HCT116 (cell line): ENCODE measurements around the gene TDRD10. TPM values are rescaled to one million over a fixed set of nuclear protein-coding genes. Genes with fewer than 3 reads are reported as not detected.

Source experiments
- ATAC-seq: fragments of 200-7000 bp; cut with Tn5 transposase; 2 replicates; pipeline ENCODE4 v1.9.1; 2020; ENCODE audit warnings: mild to moderate bottlenecking, moderate library complexity
- BruUV-seq: library from RNA; stranded (reverse); fragments of 400-500 nt; replicated peaks from 2 replicates; lab custom pipeline; 2021; lab: Mats Ljungman, UMichigan
- CTCF ChIA-PET: fragments of 300-600 bp; sonication (Branson Sonifier 250); formaldehyde crosslinking; loops from one replicate; lab custom pipeline; 2021; ENCODE audit warnings: antibody characterized with exemption; lab: Charles Lee
- POLR2A ChIA-PET: fragments of 300-600, 350-600 bp; sonication (Branson Sonifier 250); formaldehyde crosslinking; loops from one replicate; lab custom pipeline; 2021; ENCODE audit warnings: antibody characterized with exemption; lab: Charles Lee
- RAD21 ChIA-PET, 2 experiments: fragments of 300-600 bp; sonication (Branson Sonifier 250); formaldehyde crosslinking; loops; one replicate each; lab custom pipeline; 2023; ENCODE audit warnings: low total read pairs in 2 of 2; ENCODE audit not compliant: uncharacterized antibody in 2 of 2, unreplicated experiment in 2 of 2, low non-redundant PET in 1 of 2; lab: Charles Lee
- DNase-seq: peaks from one replicate; pipeline ENCODE4 v3.0.0-alpha.2; 2010; ENCODE audit warnings: low read depth, low spot score
- H2AFZ ChIP-seq: fragments of 200-600 bp; shearing (Covaris generic), sonication (generic); 2 replicates; pipeline ENCODE4 v1.6.1; 2017; ENCODE audit warnings: low read depth, mixed run types, mixed read lengths, antibody characterized with exemption, low read length; ENCODE audit not compliant: poor library complexity, severe bottlenecking
- H3K27ac ChIP-seq: 2 replicates; pipeline ENCODE4 v1.5.1; 2012; ENCODE audit warnings: low read depth, low read length
- H3K27me3 ChIP-seq: fragments of 200-600 bp; sonication (generic); 2 replicates; pipeline ENCODE4 v1.6.1; 2016; ENCODE audit warnings: mixed run types, low read length, mixed read lengths; ENCODE audit not compliant: insufficient read depth
- H3K36me3 ChIP-seq, 2 experiments: fragments of 200-500 bp in 1 of 2; fragments of 200-600 bp in 1 of 2; sonication (Bioruptor generic) in 1 of 2; sonication (generic) in 1 of 2; 2 replicates each; pipeline versions ENCODE4 v1.5.1 to v1.6.1; 2014 to 2016; ENCODE audit warnings: low read length in 2 of 2, inconsistent platforms in 1 of 2, mixed read lengths in 1 of 2, mixed run types in 1 of 2; ENCODE audit not compliant: insufficient read depth in 2 of 2, control insufficient read depth in 1 of 2
- H3K4me1 ChIP-seq, 2 experiments: fragments of 200-600 bp in 1 of 2; sonication (generic) in 1 of 2; 2 replicates each; pipeline versions ENCODE4 v1.5.1 to v1.6.1; 2012 to 2017; ENCODE audit warnings: low read length in 2 of 2, inconsistent platforms in 1 of 2, mild to moderate bottlenecking in 1 of 2, mixed read lengths in 1 of 2, mixed run types in 1 of 2, moderate library complexity in 1 of 2; ENCODE audit not compliant: insufficient read depth in 2 of 2, control insufficient read depth in 1 of 2
- H3K4me2 ChIP-seq: fragments of 200-600 bp; sonication (generic); 2 replicates; pipeline ENCODE4 v1.6.1; 2017; ENCODE audit warnings: mixed run types, low read length, mixed read lengths
- H3K4me3 ChIP-seq, 2 experiments: fragments of 200-600 bp in 1 of 2; sonication (generic) in 1 of 2; replicated peaks in 1 of 2; 2 replicates each; pipeline ENCODE4 v1.5.1; 2011 to 2016; ENCODE audit warnings: low read length in 2 of 2, control low read depth in 1 of 2, low read depth in 1 of 2, mild to moderate bottlenecking in 1 of 2, mixed read lengths in 1 of 2, mixed run types in 1 of 2
- H3K79me2 ChIP-seq: fragments of 200-600 bp; sonication (generic); 2 replicates; pipeline ENCODE4 v1.6.1; 2017; ENCODE audit warnings: mild to moderate bottlenecking, mixed run types, low read length, moderate library complexity, mixed read lengths; ENCODE audit not compliant: insufficient read depth
- H3K9ac ChIP-seq: fragments of 200-600 bp; sonication (generic); 2 replicates; pipeline ENCODE4 v1.6.1; 2016; ENCODE audit warnings: low read length, mixed read lengths
- H3K9me2 ChIP-seq: fragments of 200-600 bp; sonication (generic), shearing (Covaris generic); 2 replicates; pipeline ENCODE4 v1.6.1; 2017; ENCODE audit warnings: mixed run types, mild to moderate bottlenecking, moderate library complexity; ENCODE audit not compliant: insufficient read depth
- H3K9me3 ChIP-seq, 2 experiments: fragments of 200-500 bp in 1 of 2; fragments of 200-600 bp in 1 of 2; sonication (Bioruptor generic) in 1 of 2; sonication (generic) in 1 of 2; 2 replicates each; pipeline ENCODE4 v1.6.1; 2014 to 2017; ENCODE audit warnings: low read length in 2 of 2, mixed read lengths in 2 of 2, inconsistent platforms in 1 of 2, low read depth in 1 of 2, mild to moderate bottlenecking in 1 of 2, mixed run types in 1 of 2, moderate library complexity in 1 of 2; ENCODE audit not compliant: control insufficient read depth in 1 of 2, insufficient read depth in 1 of 2
- H4K20me1 ChIP-seq: fragments of 200-600 bp; sonication (generic), shearing (Covaris generic); 2 replicates; pipeline ENCODE4 v1.6.1; 2017; ENCODE audit warnings: mixed run types, mild to moderate bottlenecking, moderate library complexity; ENCODE audit not compliant: insufficient read depth
- CBX3 ChIP-seq: IDR thresholded peaks from 2 replicates; pipeline ENCODE4 v1.6.1; 2012; ENCODE audit warnings: low read depth
- CEBPB ChIP-seq: IDR thresholded peaks from 2 replicates; pipeline ENCODE4 v1.6.1; 2012; ENCODE audit warnings: low read depth
- EGR1 ChIP-seq: IDR thresholded peaks from 2 replicates; pipeline ENCODE4 v1.6.1; 2012; ENCODE audit warnings: low read depth
- ELF1 ChIP-seq: IDR thresholded peaks from 2 replicates; pipeline ENCODE4 v1.6.1; 2012; ENCODE audit warnings: low read depth, borderline replicate concordance
- FOSL1 ChIP-seq: IDR thresholded peaks from 2 replicates; pipeline ENCODE4 v1.6.1; 2012; ENCODE audit warnings: low read depth
- JUND ChIP-seq: IDR thresholded peaks from 2 replicates; pipeline ENCODE4 v1.6.1; 2012
- SP1 ChIP-seq: IDR thresholded peaks from 2 replicates; pipeline ENCODE4 v1.6.1; 2012; ENCODE audit warnings: low read depth
- intact Hi-C: fragments of 100-400 bp; cut with micrococcal nuclease; formaldehyde crosslinking; loops from 2 replicates; pipeline ENCODE4 v1.10.0; 2022
- total RNA-seq: library from RNA; stranded (reverse); gene quantifications from one replicate; pipeline ENCODE4 v1.2.1, GENCODE V29; 2021; ENCODE audit not compliant: unreplicated experiment
- TF ChIP-seq, protein P1 (sequence below): IDR thresholded peaks from 2 replicates; pipeline ENCODE4 v1.6.1; 2011; ENCODE audit warnings: mild to moderate bottlenecking, low read length, moderate library complexity; ENCODE audit not compliant: insufficient replicate concordance; ENCODE audit errors: extremely low read depth
- TF ChIP-seq, protein P2 (sequence below): IDR thresholded peaks from 2 replicates; pipeline ENCODE4 v1.6.1; 2012
- TF ChIP-seq, protein P3 (sequence below): IDR thresholded peaks from 2 replicates; pipeline ENCODE4 v1.6.1; 2012

TDRD10 gene
- total RNA-seq, 1 experiment from 2014 or later, result not detected

DNA sequence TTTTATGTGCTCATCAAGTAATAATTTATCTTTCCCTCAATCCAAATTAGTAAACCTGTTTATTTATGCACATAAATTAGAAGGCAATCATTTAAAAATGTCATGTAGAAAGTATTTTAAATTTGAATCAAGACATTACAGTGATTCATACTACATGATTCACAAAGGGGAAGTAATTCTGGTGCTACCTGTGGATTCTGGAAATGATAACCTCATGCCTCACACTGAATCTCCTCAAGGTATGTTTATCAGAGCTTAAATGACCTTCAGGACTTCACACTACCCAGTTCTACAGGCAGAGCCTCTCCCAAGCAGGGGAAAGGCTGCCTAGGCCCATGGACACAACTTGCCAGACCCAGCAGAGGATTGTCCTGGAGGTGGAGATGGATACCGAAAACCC, 25.2 kb upstream of the TDRD10 start:
- H3K9ac ChIP-seq, result peak overlapping the region; percentile 4
- peak; percentile 29; the same call in 1 of the 2 replicates for ATAC-seq

More for the DNA sequence above, 25.2 kb upstream of the TDRD10 start:
- RAD21 ChIA-PET, result no interaction called here
- Histone ChIP-seq H3K9me2 (no peaks in the 10 kb centered on the region), H3K27me3 (no peaks in the 10 kb centered on the region), H3K9me3 (no peaks in the 10 kb centered on the region), H3K4me2 (peak overlapping the region; percentile 59)
- CTCF ChIA-PET, result no interaction called here
- peak; percentile 56; the same call in 1 of the 2 replicates for TF ChIP-seq SP1
- TF ChIP-seq FOSL1, result peak; percentile 73
- peak; percentile 56 for TF ChIP-seq JUND
- no peak; the same call in 1 of the 2 replicates for TF ChIP-seq CEBPB
- TF ChIP-seq, protein P1, sequence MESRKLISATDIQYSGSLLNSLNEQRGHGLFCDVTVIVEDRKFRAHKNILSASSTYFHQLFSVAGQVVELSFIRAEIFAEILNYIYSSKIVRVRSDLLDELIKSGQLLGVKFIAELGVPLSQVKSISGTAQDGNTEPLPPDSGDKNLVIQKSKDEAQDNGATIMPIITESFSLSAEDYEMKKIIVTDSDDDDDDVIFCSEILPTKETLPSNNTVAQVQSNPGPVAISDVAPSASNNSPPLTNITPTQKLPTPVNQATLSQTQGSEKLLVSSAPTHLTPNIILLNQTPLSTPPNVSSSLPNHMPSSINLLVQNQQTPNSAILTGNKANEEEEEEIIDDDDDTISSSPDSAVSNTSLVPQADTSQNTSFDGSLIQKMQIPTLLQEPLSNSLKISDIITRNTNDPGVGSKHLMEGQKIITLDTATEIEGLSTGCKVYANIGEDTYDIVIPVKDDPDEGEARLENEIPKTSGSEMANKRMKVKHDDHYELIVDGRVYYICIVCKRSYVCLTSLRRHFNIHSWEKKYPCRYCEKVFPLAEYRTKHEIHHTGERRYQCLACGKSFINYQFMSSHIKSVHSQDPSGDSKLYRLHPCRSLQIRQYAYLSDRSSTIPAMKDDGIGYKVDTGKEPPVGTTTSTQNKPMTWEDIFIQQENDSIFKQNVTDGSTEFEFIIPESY, result no peak
- TF ChIP-seq ELF1, result no peak
- TF ChIP-seq EGR1, result no peak
- TF ChIP-seq, protein P2, sequence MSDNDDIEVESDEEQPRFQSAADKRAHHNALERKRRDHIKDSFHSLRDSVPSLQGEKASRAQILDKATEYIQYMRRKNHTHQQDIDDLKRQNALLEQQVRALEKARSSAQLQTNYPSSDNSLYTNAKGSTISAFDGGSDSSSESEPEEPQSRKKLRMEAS, result peak; percentile 70; the same call in 1 of the 2 replicates
- TF ChIP-seq, protein P3, sequence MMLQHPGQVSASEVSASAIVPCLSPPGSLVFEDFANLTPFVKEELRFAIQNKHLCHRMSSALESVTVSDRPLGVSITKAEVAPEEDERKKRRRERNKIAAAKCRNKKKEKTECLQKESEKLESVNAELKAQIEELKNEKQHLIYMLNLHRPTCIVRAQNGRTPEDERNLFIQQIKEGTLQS, result no peak
- peak; percentile 59; the same call in 1 of the 2 replicates for TF ChIP-seq CBX3
- TF ChIP-seq, all 23 proteins: peak for 5
- POLR2A ChIA-PET, result no interaction called here
- no peak overlapping the region for H3K4me3 ChIP-seq
- peak; percentile 43 for DNase-seq
- H3K36me3 ChIP-seq, result no peaks in the 10 kb centered on the region
- no peak overlapping the region for H2AFZ ChIP-seq
- H3K27ac ChIP-seq, result no peak overlapping the region
- no peaks in the 10 kb centered on the region for H4K20me1 ChIP-seq
- H3K79me2 ChIP-seq, result no peaks in the 10 kb centered on the region
- intact Hi-C loops, result loop anchor here (5.0 to 10.0 kb wide), 2 partner anchors 149 to 292 kb away; partner anchors contain the start of gene ATP8B2
- no TSS peak for BruUV-seq
- peaks cover 15 to 59% of the 10 kb centered on the region in 2 experiments for H3K4me1 ChIP-seq
